NB4 (cell line): Measurements from ENCODE around the gene BAIAP3.

Source experiments
- POLR2A ChIP-seq: IDR thresholded peaks from 2 replicates; pipeline ENCODE4 v1.6.1; 2011; ENCODE audit warnings: mild to moderate bottlenecking; ENCODE audit not compliant: insufficient read length; ENCODE audit errors: extremely low read depth
- TF ChIP-seq, protein P1 (sequence below): IDR thresholded peaks from one replicate; pipeline ENCODE4 v1.5.1; 2012; ENCODE audit warnings: low read depth, low read length
- TF ChIP-seq, protein P2 (sequence below): IDR thresholded peaks from 2 replicates; pipeline ENCODE4 v1.6.1; 2011; ENCODE audit warnings: low read depth, low read length

DNA sequence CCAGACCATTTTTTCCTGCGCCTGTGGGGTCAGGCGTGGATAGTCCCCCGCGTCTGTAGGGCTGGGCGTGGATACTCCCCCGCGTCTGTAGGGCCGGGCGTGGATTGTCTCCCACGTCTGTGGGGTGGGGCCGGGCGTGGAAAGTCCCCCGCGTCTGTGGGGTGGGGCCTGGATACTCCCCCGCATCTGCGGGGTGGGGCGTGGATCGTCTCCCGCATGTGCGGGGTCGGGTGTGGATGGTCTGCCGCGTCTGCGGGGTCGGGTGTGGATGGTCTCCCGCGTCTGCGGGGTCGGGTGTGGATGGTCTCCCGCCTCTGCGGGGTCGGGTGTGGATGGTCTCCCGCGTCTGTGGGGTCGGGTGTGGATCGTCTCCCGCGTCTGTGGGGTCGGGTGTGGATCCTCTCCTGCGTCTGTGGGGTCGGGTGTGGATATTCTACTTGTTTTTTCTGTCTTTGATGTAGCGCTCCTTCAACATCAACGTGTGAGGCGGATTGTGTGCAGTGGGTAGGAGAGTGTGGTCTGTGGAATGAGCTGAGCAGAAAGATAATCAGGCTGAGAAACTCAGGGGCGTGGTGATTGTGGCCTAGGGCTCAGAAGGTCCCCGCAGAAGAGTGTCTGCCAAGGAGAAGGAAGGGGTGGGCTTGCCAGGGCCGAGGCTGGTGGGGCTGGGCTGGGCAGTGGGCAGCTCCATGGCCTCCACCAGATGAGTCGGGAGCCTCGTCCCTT, 21.5 kb downstream of the BAIAP3 start:
- TF ChIP-seq, protein P1, sequence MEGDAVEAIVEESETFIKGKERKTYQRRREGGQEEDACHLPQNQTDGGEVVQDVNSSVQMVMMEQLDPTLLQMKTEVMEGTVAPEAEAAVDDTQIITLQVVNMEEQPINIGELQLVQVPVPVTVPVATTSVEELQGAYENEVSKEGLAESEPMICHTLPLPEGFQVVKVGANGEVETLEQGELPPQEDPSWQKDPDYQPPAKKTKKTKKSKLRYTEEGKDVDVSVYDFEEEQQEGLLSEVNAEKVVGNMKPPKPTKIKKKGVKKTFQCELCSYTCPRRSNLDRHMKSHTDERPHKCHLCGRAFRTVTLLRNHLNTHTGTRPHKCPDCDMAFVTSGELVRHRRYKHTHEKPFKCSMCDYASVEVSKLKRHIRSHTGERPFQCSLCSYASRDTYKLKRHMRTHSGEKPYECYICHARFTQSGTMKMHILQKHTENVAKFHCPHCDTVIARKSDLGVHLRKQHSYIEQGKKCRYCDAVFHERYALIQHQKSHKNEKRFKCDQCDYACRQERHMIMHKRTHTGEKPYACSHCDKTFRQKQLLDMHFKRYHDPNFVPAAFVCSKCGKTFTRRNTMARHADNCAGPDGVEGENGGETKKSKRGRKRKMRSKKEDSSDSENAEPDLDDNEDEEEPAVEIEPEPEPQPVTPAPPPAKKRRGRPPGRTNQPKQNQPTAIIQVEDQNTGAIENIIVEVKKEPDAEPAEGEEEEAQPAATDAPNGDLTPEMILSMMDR = no peak
- TF ChIP-seq POLR2A = no peak
- TF ChIP-seq, protein P2, sequence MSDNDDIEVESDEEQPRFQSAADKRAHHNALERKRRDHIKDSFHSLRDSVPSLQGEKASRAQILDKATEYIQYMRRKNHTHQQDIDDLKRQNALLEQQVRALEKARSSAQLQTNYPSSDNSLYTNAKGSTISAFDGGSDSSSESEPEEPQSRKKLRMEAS = no peak
